Measurements from ENCODE around the gene LTC4S. TPM values are rescaled to one million over a fixed set of nuclear protein-coding genes. Genes with fewer than 3 reads are reported as not detected.

The LTC4S gene
- total RNA-seq, 1 experiment from 2014 or later, result 2.2 TPM

GRCh38 chr5:179794171-179794570, 385 bp downstream of the LTC4S start:
- no peak for DNase-seq (ENCODE audit: unreplicated experiment)
- no peak for TF ChIP-seq CTCF (IDR thresholded peaks at IDR 0.05; ENCODE audit: unreplicated experiment)
- Mint-ChIP-seq H3K4me3 (ENCODE audit: unreplicated experiment) (no peak overlapping the region), H3K9me3 (ENCODE audit: unreplicated experiment) (no peaks in the 10 kb centered on the region), H3K27ac (ENCODE audit: low read depth, unreplicated experiment) (no peak overlapping the region), H3K36me3 (ENCODE audit: insufficient read depth, unreplicated experiment) (peaks cover 22% of the 10 kb centered on the region), H3K27me3 (ENCODE audit: insufficient read depth, unreplicated experiment) (no peaks in the 10 kb centered on the region), H3K4me1 (ENCODE audit: insufficient read depth, unreplicated experiment) (peaks cover 8% of the 10 kb centered on the region)
- intact Hi-C loops (cut with micrococcal nuclease), result no loop called here
- ChIA-PET POLR2A (interaction anchor here (0.6 to 4.8 kb wide), 7 partner anchors 17 to 1185 kb away, joined by 3 to 37 read pairs (median 5); partner anchors contain the start of gene MAML1), CTCF (interaction anchor here (0.6 to 3.6 kb wide), 6 partner anchors 9 to 128 kb away, joined by 3 to 28 read pairs (median 6); no protein-coding TSS in a partner anchor)
- BruUV-seq (replicated peaks), result no TSS peak

- H3K9me3 Mint-ChIP-seq (ENCODE audit: unreplicated experiment), result no peaks in the 10 kb centered on the region
- H3K36me3 Mint-ChIP-seq (ENCODE audit: insufficient read depth, unreplicated experiment), result peaks cover 25% of the 10 kb centered on the region
- POLR2A ChIA-PET, result interaction anchor here (0.6 to 4.8 kb wide), 13 partner anchors 11 to 1185 kb away, joined by 3 to 37 read pairs (median 5); partner anchors contain the start of gene MAML1
- H3K27ac Mint-ChIP-seq (ENCODE audit: low read depth, unreplicated experiment), result no peak overlapping the region
- peaks cover 8% of the 10 kb centered on the region for H3K4me1 Mint-ChIP-seq (ENCODE audit: insufficient read depth, unreplicated experiment)
- CTCF ChIA-PET, result interaction anchor here (0.6 to 3.6 kb wide), 7 partner anchors 8 to 220 kb away, joined by 3 to 28 read pairs (median 5); no protein-coding TSS in a partner anchor
- peak overlapping the region; percentile 71 for H3K4me3 Mint-ChIP-seq (ENCODE audit: unreplicated experiment)
- no peaks in the 10 kb centered on the region for H3K27me3 Mint-ChIP-seq (ENCODE audit: insufficient read depth, unreplicated experiment)
- BruUV-seq (replicated peaks), result no TSS peak
- no peak for TF ChIP-seq CTCF (IDR thresholded peaks at IDR 0.05; ENCODE audit: unreplicated experiment)
- DNase-seq (ENCODE audit: unreplicated experiment), result no peak
- intact Hi-C loops (cut with micrococcal nuclease), result no loop called here
These were observed 789 bp downstream of the LTC4S start for GRCh38 chr5:179794575-179794974.

GRCh38 chr5:179795049-179795862, 1.5 kb downstream of the LTC4S start:
- BruUV-seq (replicated peaks), result no TSS peak
- ChIA-PET CTCF (interaction anchor here (0.6 to 3.6 kb wide), 12 partner anchors 10 to 221 kb away, joined by 3 to 42 read pairs (median 6); partner anchors contain the start of genes CBY3 and SQSTM1), POLR2A (interaction anchor here (0.6 to 4.8 kb wide), 25 partner anchors 8 to 1186 kb away, joined by 3 to 37 read pairs (median 4); partner anchors contain the start of genes MAML1, MRNIP and SQSTM1)
- no peak overlapping the region for H3K27ac Mint-ChIP-seq (ENCODE audit: low read depth, unreplicated experiment)
- H3K9me3 Mint-ChIP-seq (ENCODE audit: unreplicated experiment), result no peaks in the 10 kb centered on the region
- DNase-seq (ENCODE audit: unreplicated experiment), result peak; percentile 80
- peaks cover 8% of the 10 kb centered on the region for H3K4me1 Mint-ChIP-seq (ENCODE audit: insufficient read depth, unreplicated experiment)
- no peak for TF ChIP-seq CTCF (IDR thresholded peaks at IDR 0.05; ENCODE audit: unreplicated experiment)
- H3K36me3 Mint-ChIP-seq (ENCODE audit: insufficient read depth, unreplicated experiment), result peaks cover 31% of the 10 kb centered on the region
- H3K4me3 Mint-ChIP-seq (ENCODE audit: unreplicated experiment), result peak overlapping the region; percentile 71
- intact Hi-C loops (cut with micrococcal nuclease), result no loop called here
- H3K27me3 Mint-ChIP-seq (ENCODE audit: insufficient read depth, unreplicated experiment), result no peaks in the 10 kb centered on the region
